IPS DF 19.7 (cell line): Measurements from ENCODE around the gene NOTCH4.
"Not testable (repeated sequence)": the region's sequence is repeated elsewhere in the genome, so short reads cannot be mapped to it uniquely, and the experiment has no call there.

ENCODE experiments used
- DNase-seq: peaks from one replicate; pipeline ENCODE4 v3.0.0-alpha.2; 2013; ENCODE audit warnings: low read depth, low spot score

The NOTCH4 gene

DNA sequence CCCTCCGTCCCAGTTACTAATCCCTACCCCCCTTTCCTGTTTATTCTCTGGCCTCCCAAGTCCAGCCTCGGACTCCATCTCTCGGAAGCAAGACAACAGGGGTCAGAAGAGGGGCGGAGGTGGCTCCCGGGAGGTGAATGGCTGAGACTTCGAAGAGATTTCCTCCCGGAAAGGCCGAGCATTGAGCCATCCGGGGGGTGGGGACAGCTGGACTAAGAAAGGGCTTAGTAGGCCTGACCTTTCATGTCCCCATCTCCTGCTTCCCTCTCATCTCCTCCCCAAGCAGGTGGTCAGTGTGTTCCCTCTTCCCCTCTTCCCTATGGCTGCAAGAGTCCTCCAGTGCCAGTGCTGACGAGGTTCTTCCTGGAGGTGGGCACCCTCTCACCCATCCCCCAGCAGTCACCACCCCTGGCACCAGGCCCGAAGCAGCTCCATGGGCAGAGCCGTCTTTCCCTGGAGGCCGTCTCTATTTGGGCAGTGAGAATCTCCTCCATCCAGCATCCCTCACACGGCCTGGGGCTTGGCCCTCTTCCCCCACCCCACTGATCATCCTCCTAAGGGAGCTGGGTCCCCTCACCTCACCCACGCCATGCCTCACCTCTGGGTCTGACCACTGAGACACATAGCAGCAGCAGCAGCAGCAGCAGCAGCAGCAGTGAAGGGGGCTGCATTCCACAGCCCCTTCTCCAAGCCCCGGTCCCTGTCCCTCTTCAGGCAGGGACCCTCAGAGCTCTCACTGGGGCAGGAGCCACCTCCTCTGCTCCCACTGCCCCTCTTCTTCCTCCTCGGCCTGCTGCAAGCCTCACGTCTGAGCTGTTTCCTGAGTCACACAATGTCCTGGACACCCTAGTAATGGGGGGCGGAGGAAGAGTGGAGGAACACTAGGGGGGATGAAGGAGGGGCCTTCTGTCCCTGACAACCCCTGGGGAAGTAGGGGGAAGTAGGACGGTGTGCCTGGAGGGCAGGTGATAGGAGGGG, at the start of gene NOTCH4:
Gene NOTCH4, minus strand, starts transcription at position 810 of the 978 bp plus-strand sequence. Its CDS starts 139 bp downstream, at position 671.
- DNase-seq = no peak

GRCh38 chr6:32271429-32271828, 47.6 kb upstream of the NOTCH4 start:
- DNase-seq = no peak

DNA sequence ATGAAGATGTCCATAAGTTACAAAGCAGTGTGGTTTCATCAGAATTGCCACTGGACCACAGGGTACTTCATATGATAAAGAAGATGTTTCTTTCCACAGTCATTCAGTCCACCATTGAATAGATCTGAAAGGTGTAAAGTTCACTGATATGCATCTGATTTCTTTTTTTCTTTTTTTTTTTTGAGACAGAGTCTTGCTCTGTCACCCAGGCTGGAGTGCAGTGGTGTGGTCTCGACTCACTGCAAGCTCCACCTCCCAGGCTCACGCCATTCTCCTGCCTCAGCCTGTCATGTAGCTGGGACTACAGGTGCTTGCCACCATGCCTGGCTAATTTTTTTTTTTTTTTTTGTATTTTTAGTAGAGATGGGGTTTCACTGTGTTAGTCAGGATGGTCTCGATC, 44.6 kb upstream of the NOTCH4 start:
- DNase-seq = not testable (repeated sequence)

GRCh38 chr6:32267035-32267434, 43.2 kb upstream of the NOTCH4 start:
- DNase-seq = no peak

DNA sequence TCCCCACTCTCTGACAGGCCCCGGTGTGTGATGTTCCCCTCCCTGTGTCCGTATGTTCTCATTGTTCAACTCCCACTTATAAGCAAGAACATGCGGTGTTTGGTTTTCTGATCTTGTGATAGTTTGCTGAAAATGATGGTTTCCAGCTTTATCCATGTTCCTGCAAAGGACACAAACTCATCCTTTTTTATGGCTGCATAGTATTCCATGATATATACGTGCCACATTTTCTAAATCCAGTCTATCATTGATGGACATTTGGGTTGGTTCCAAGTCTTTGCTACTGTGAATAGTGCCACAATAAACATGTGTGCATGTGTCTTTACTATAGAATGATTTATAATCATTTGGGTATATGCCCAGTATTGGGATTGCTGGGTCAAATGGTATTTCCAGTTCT, 33.4 kb upstream of the NOTCH4 start:
- not testable (repeated sequence) for DNase-seq

- peak; percentile 89 for DNase-seq
Measured at GRCh38 chr6:32255199-32256153, 31.6 kb upstream of the NOTCH4 start.

DNA sequence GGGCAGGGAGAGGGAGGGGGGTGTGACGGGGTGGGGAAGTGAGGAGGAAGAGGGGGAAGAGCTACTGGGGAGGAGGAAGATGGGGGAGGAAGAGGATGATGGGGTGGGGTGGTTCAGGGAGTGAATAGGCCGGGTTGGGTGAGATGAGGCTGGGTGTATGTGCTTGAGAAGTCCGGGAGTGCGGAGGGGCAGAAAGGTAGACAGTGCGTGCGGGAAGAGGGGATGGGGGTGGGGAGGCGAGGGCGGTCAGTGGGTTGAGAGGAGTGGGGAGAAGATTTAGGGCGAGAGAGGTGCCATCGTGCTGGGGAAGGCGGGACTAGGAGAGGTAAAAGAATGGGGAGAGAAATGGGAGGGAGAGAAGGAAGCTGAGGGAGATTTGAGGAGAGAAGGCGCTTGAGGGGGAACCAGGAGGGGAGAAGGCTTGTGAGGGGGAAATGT, 30.9 kb upstream of the NOTCH4 start:
- DNase-seq = no peak

DNA sequence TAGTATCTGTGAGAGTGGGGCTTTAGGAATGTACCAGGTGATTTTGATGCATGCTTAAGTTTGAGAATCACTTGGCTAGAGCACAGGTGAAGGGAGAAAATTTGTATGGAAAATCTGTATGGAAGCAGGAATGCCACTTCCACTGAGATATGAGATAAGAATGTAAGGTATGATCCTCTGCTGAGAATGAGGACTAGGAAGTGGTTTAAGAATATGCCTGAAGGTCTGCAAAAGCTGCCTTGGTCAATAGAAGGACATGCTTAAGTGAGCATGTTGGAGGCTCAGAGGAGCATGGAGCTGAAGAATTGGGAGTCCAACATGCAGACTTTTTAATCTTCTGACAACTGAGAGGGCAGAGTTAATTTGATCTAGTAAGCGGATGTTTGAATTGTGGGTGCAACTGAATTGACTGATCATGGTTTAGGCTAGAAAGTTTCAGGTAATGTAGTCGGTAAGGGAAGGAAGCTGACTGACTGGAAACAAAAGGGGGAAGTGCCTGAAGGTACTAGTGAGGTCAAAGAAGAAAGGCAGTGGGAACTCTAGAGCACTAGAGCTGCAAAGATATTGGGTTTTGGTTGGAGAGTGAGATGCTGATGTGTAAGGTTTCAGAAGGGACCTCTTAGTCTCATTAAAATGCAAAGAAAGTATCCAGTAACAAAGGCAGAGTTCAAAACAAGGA, 28.6 kb upstream of the NOTCH4 start:
- no peak for DNase-seq

- no peak for DNase-seq
Measured at GRCh38 chr6:32249262-32249661, 25.4 kb upstream of the NOTCH4 start.

DNA sequence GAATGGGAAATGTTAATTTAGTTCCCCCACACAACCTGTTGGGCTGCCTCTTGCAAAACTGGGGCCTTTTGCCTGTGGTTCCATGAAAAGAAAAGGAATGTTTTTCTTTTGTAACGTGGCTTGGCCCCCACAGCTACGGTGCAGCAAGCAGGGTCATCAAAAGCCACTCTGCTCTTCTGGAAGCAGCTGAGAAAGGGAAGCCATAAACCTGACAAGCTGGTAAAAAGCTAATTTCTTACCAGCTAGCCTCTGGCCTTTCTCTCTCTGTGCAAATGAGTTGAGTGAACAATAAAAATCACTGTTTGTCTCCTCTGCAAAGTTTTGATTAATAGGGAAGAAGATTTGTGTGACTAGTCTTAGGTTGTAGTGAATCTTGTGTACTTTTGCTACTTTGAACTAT, 23.5 kb upstream of the NOTCH4 start:
- no peak for DNase-seq

DNA sequence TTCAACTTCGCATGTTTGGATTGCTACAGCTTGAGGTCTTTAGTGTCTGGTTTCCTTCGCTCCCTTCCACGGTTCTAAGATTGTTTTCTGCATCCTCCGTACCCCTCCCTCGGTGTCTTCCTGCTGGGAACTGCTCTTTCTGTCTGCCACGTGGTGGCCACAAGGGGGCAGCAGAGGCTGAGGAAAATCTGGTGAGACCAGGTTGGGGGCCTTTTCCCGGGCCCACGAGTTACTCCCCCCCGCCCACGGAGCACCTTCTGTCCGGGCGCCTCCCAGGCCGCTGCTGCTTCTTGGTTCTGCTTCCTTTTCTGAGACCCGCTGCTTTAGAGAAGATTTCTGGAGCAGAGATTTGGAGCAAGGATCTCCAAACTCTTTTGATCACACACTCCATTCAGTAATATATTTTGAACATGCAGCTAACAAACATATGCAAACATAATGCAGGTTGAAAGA, 21.1 kb upstream of the NOTCH4 start:
- DNase-seq = no peak

DNA sequence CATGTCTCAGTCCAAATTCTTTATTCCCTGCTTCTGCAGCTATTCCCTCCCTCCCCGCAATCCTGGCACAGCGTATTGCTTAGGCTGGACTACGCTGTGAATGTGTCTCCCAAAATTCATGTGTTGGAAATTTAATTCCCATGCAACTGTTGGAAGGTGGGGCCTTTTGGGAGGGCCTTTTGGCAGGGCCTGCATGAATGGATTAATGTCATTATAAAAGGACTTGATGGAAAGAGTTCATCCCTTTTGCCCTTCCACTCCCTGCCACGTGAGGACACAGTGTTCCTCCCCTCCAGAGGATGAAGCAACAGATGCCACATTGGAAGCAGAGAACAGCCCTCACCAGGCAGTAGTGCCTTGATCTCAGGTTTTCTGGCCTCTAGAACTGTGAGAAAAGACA, 20.4 kb upstream of the NOTCH4 start:
- DNase-seq = no peak

DNA sequence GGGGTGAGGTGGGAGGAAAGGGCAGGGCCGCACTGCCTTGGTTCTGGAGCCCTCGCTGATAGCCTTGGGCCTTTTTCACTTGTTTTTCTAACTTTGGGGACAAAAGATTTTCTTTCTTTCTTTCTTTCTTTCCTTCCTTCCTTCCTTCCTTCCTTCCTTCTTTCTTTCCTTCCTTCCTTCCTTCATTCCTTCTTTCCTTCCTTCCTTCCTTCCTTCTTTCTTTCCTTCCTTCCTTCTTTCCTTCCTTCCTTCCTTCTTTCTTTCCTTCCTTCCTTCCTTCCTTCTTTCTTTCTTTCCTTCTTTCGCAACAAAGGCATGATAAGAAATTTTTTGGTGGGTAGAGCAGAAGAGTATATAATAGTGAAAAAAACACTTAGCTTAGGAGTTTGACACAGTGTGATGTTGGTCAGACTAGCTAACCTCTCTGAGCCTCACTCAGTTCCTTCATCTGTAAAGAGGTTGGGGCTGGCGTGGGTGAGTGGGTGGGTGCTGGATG, 18.5 kb upstream of the NOTCH4 start:
- DNase-seq = not testable (repeated sequence)

DNA sequence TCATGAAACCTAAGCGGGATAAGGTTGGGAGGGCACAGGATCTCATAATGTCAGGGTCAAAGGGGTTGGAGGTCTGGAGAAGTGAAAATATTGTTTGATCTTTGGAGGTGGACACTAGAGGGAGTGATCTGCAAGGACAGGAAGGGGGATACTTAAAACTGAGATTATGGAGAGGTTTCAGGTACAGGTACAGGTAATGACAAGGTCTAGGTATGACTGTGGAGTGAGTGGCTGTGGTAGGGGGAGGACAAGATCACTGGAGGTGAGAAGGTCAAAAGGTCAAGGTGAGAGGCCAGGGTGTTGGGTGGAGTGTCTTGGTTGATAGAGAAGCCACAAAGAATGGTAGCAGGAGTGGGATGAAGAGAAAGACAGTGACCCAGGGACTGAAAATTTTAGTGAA, 16.8 kb upstream of the NOTCH4 start:
- DNase-seq = no peak

DNA sequence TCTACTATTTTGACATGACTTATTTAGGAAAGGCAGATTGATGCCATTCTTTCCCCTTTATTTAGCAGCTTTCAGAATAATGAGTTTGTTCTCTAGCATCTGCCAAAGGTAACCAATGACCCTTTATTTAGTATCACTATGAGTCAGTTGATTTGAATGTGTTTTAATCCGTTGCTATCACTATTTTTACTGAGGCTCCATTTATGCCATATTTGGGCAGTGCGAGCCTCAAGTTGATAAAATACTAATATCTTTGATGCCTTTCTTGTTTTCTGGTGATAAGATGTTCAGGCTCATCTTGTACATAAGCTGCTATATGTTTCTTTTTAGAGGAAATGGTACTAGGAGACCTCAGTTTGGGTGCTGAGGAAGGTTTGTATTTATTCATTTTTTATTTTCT, 15.6 kb upstream of the NOTCH4 start:
- no peak for DNase-seq

DNA sequence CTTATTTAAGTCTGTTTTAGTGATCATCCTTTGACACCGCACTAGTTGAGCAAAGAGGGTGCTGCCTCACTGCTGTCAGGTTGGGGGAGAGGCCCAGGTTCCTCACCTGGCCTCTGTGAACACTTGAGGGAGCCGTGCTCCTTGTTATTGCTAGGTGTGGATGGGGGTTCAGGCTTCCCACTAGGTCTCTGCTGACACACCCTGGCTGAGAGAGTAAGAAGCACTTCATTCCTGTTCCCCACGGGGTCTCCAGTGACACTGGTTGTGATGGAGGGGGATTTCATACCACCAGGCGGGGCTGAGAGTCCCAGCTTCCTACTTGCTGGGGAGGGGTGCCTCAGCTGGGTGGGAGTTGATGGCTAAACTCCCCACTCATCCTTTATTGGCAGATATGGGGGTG, 11.1 kb upstream of the NOTCH4 start:
- DNase-seq = no peak

- DNase-seq = no peak
Measured at GRCh38 chr6:32226434-32226833, 2.6 kb upstream of the NOTCH4 start.

DNA sequence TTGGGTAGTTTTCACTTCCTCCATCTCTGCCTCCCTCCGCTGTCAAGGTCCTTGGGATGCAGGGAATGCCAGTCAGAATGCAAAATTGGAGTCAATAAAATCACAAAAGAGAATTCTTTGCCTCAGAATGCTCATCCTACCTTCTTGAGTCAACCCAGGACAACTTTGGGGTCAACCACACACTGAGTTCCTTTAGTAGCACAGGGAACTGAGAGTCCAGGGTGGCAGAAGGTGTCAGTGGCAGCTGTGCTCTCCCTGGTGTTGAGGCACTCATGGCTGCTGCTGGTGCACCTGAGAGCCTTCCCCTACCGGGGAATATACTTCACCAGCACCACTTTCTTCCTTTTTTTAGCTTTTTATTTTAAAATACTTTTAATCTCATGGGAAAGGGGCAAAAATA, 829 bp upstream of the NOTCH4 start:
- DNase-seq = no peak

GRCh38 chr6:32222333-32223230, 1.3 kb downstream of the NOTCH4 start:
- no peak for DNase-seq

DNA sequence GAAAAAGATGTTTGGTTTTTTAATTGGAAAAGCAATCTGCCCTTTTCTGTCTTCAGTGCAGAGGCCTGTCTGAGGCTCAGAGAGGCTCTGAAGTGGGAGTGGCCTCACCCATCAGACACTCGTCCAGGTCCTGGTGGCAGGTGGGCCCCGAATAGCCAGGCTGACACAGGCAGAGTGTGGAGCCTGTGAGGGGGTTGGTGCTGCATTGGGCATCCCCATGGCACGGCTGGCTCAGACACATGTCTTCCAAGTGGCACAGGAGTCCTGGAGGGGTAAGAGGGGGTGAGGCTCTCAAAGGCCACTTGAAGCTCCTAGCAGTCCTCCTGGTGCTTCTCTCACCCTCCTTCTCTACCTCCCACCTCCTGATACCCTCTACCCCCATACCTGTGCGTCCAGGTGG, 3.8 kb downstream of the NOTCH4 start:
- DNase-seq = no peak
